ENCODE measurements around the gene TCTA. TPM values are rescaled to one million over a fixed set of nuclear protein-coding genes. Genes with fewer than 3 reads are reported as not detected.

Gene TCTA
- total RNA-seq, 1 donor from 2014 or later, result 21.7 TPM

DNA sequence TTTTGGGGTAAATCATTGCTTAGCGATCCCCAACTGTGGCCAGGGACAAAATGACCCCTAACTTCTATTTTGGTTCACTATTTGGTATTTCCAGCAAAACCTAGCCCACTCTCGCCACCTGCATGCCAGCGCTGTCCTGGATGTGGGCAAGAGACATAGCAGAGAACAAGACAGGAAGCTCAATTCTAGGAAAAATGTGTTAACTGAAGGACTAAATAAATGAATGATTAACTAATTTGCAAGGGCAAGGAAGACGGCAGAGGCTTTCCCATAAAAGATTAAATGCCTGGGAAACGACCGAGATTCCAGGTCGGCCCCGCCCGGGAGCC lies 16.5 kb downstream of the TCTA start:
- peak; percentile 63 for DNase-seq (ENCODE audit: low read depth)
- TF ChIP-seq CTCF (conservative IDR thresholded peaks at IDR 0.05; ENCODE audit: low read depth, low read length), result peak; percentile 32
- peak overlapping the region; percentile 61 for H3K4me3 ChIP-seq (ENCODE audit: low read depth, low read length)

DNA sequence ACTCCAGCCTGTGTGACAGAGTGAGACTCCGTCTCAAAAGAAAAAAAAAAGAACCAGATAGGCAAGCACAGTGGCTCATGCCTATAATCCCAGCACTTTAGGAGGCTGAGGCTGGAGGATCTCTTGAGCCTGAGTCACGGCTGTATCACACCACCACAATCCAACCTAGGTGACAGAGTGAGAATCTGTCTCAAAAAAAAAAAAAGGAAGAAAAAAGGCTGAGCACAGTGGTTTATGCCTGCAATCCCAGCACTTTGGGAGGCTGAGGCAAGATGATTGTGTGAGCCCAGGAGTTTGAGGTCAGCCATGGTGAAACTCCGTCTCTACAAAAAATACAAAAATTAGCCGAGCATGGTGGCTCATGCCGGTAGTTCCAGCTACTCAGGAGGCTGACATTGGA lies 22.5 kb downstream of the TCTA start:
- no peak for DNase-seq (ENCODE audit: low read depth)
- TF ChIP-seq CTCF (conservative IDR thresholded peaks at IDR 0.05; ENCODE audit: low read depth, low read length), result no peak
- H3K4me3 ChIP-seq (ENCODE audit: low read depth, low read length), result no peak overlapping the region

GRCh38 chr3:49445391-49445790 lies 33.2 kb downstream of the TCTA start:
- DNase-seq (ENCODE audit: low read depth), result no peak
- TF ChIP-seq CTCF (conservative IDR thresholded peaks at IDR 0.05; ENCODE audit: low read depth, low read length), result no peak
- H3K4me3 ChIP-seq (ENCODE audit: low read depth, low read length), result no peak overlapping the region

DNA sequence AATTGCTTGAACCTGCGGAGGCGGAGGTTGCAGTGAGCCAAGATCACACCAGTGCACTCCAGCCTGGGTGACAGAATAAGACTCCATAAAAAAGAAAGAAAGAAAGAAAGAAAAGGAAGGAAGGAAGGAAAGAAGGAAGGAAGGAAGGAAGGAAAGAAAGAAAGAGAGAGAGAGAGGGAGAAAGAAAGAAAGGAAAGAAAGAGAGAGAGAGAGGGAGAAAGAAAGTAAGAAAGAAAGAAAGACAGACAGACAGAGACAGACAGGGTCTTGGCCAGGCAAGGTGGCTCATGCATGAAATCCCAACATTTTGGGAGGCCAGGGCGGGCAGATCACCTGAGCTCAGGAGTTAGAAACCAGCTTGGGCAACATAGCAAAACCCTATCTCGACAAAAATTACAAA lies 41.4 kb downstream of the TCTA start:
- H3K4me3 ChIP-seq (ENCODE audit: low read depth, low read length), result no peak overlapping the region
- TF ChIP-seq CTCF (conservative IDR thresholded peaks at IDR 0.05; ENCODE audit: low read depth, low read length), result no peak
- no peak for DNase-seq (ENCODE audit: low read depth)

- DNase-seq (ENCODE audit: low read depth), result no peak
- no peak overlapping the region for H3K4me3 ChIP-seq (ENCODE audit: low read depth, low read length)
- peak; percentile 51 for TF ChIP-seq CTCF (conservative IDR thresholded peaks at IDR 0.05; ENCODE audit: low read depth, low read length)
These were observed 42.2 kb downstream of the TCTA start for GRCh38 chr3:49454458-49454857.

GRCh38 chr3:49454898-49455681 lies 42.9 kb downstream of the TCTA start:
- no peak overlapping the region for H3K4me3 ChIP-seq (ENCODE audit: low read depth, low read length)
- no peak for DNase-seq (ENCODE audit: low read depth)
- TF ChIP-seq CTCF (conservative IDR thresholded peaks at IDR 0.05; ENCODE audit: low read depth, low read length), result no peak

- DNase-seq (ENCODE audit: low read depth), result no peak
- TF ChIP-seq CTCF (conservative IDR thresholded peaks at IDR 0.05; ENCODE audit: low read depth, low read length), result no peak
- H3K4me3 ChIP-seq (ENCODE audit: low read depth, low read length), result no peak overlapping the region
These were observed 44.2 kb downstream of the TCTA start for GRCh38 chr3:49456466-49456865.
